ENCODE data around the gene EMC9. TPM values are rescaled to one million over a fixed set of nuclear protein-coding genes. Genes with fewer than 3 reads are reported as not detected.

The EMC9 gene
- total and polyA plus RNA-seq, 2 of the 8 experiments (the other 6 are each of a cell fraction or from before 2014, with no cell fraction given): 38.4 to 47.2 TPM

DNA sequence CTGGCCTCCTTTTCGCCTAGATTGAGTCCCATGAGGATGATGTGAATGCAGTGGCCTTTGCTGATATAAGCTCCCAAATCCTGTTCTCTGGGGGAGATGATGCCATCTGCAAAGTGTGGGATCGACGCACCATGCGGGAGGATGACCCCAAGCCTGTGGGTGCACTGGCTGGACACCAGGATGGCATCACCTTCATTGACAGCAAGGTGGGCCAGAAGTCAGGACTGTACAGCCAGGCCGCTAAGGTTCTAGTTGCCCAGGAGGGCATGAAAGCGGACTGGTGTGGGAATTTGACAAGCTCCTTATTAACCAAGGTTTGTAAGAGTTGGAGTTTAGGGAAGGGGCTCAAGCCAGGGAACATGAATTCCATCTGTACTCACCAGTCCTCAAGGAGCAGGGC is 21.7 kb downstream of the EMC9 start:
- WGBS, 2 experiments (ENCODE audit: extremely low coverage in 1 of 2, insufficient coverage in 1 of 2, insufficient read length in 1 of 2, insufficient replicate concordance in 2 of 2, low coverage in 1 of 2, low lambda C conversion rate in 2 of 2, missing lambda C conversion rate in 1 of 2): 100% methylated on average over 6 of the region's 6 CpGs; no CpG with 5 or more reads in 1 of the 2 experiments
- no peak overlapping the region for H2AK5ac ChIP-seq (ENCODE audit: low read depth, low read length)
- no peak overlapping the region for H3K27ac ChIP-seq (ENCODE audit: low read depth, low read length)
- H4K8ac ChIP-seq (ENCODE audit: extremely low read depth, insufficient read depth, low read length): no peak overlapping the region
- DNase-seq (ENCODE audit: low read depth in 1 of 2, low spot score in 2 of 2) (no peak), FAIRE-seq (no peak)
- peaks cover 0 to 3% of the 10 kb centered on the region in 2 experiments for H4K20me1 ChIP-seq (replicated peaks in 1 of 2; ENCODE audit: control insufficient read depth in 1 of 2, insufficient read depth in 2 of 2, low read length in 2 of 2)
- no peak overlapping the region for H3K4ac ChIP-seq (replicated peaks; ENCODE audit: insufficient read length, low read depth, low read length)
- H3K4me2 ChIP-seq (ENCODE audit: insufficient read depth in 1 of 2, low read depth in 2 of 2, low read length in 2 of 2): no peak overlapping the region
- peaks cover 14 to 43% (median 34%) of the 10 kb centered on the region in 4 experiments for H3K36me3 ChIP-seq (ENCODE audit: control insufficient read depth in 2 of 4, insufficient read depth in 4 of 4, low read length in 3 of 4)
- no peak overlapping the region for H3K56ac ChIP-seq (replicated peaks; ENCODE audit: insufficient read length, low read depth, low read length)
- H3K79me1 ChIP-seq (ENCODE audit: low read depth, low read length): peaks cover 5% of the 10 kb centered on the region; the same call in 1 of the 2 replicates
- no peak overlapping the region for H3K23ac ChIP-seq (ENCODE audit: insufficient read length)
- no peak overlapping the region for H2BK12ac ChIP-seq (ENCODE audit: low read depth, low read length)
- H2AFZ ChIP-seq (ENCODE audit: low read length): no peak overlapping the region
- H2BK5ac ChIP-seq (ENCODE audit: low read depth, low read length): no peak overlapping the region
- H3K4me1 ChIP-seq (replicated peaks in 1 of 4; ENCODE audit: control insufficient read depth in 3 of 4, insufficient read depth in 4 of 4, low read length in 3 of 4): peaks cover 0 to 4% (median 2%) of the 10 kb centered on the region in 4 experiments; a peak in 5 of 7 replicates
- no peak overlapping the region for H3K14ac ChIP-seq (ENCODE audit: insufficient read length)
- peaks cover 0 to 10% of the 10 kb centered on the region in 2 experiments; a peak in 2 of 4 replicates for H3K79me2 ChIP-seq (ENCODE audit: control insufficient read depth in 1 of 2, insufficient read depth in 2 of 2, low read length in 2 of 2)
- peaks cover 3% of the 10 kb centered on the region; the same call in 1 of the 2 replicates for H3K23me2 ChIP-seq (ENCODE audit: low read depth, low read length)
- no peak overlapping the region for H2BK120ac ChIP-seq (replicated peaks; ENCODE audit: low read depth, low read length)
- no peak overlapping the region for H3K9ac ChIP-seq (replicated peaks in 1 of 4; ENCODE audit: extremely low read depth in 1 of 4, low read depth in 3 of 4, low read length in 3 of 4)
- H3K4me3 ChIP-seq (ENCODE audit: extremely low read depth in 1 of 4, insufficient read depth in 2 of 4, low read depth in 3 of 4, low read length in 4 of 4): no peak overlapping the region
- H3K9me3 ChIP-seq (ENCODE audit: insufficient read depth in 2 of 2, low read depth in 1 of 2, low read length in 1 of 2): no peaks in the 10 kb centered on the region
- H2BK15ac ChIP-seq (ENCODE audit: low read length): no peak overlapping the region
- CTCF ChIA-PET (ENCODE audit: partially characterized antibody): interaction anchor here (0.9 kb wide), 1 partner anchor 35 kb away, joined by 3 read pairs; no protein-coding TSS in a partner anchor
- H2BK20ac ChIP-seq (ENCODE audit: low read length): no peak overlapping the region
- no peak overlapping the region for H4K91ac ChIP-seq (replicated peaks; ENCODE audit: insufficient read length, low read length)
- POLR2A ChIA-PET (ENCODE audit: partially characterized antibody): interaction anchor here (1.3 to 7.1 kb wide), 4 partner anchors 16 to 60 kb away, joined by 3 to 125 read pairs (median 106); partner anchors contain the start of genes EMC9, PCK2 and PSME1
- no peak overlapping the region for H4K5ac ChIP-seq (ENCODE audit: insufficient read length, low read depth, low read length)
- no peak overlapping the region for H3K18ac ChIP-seq (ENCODE audit: extremely low read depth, low read length)
- no peaks in the 10 kb centered on the region for H3K27me3 ChIP-seq (replicated peaks in 1 of 4; ENCODE audit: control insufficient read depth in 3 of 4, extremely low read depth in 1 of 4, insufficient read depth in 3 of 4, low read length in 3 of 4)
- TF ChIP-seq TAF1 (IDR thresholded peaks at IDR 0.05; ENCODE audit: low read depth, low read length): no peak
- TF ChIP-seq SP4 (IDR thresholded peaks at IDR 0.05; ENCODE audit: low read length): no peak
- no peak for TF ChIP-seq TAF7 (optimal IDR thresholded peaks at IDR 0.05; ENCODE audit: borderline replicate concordance, low read depth, low read length)
- no peak for TF ChIP-seq HDAC6 (IDR thresholded peaks at IDR 0.05; ENCODE audit: low read depth, low read length)
- TF ChIP-seq MAFK (IDR thresholded peaks at IDR 0.05; ENCODE audit: low read depth, low read length): no peak
- TF ChIP-seq, protein P1, sequence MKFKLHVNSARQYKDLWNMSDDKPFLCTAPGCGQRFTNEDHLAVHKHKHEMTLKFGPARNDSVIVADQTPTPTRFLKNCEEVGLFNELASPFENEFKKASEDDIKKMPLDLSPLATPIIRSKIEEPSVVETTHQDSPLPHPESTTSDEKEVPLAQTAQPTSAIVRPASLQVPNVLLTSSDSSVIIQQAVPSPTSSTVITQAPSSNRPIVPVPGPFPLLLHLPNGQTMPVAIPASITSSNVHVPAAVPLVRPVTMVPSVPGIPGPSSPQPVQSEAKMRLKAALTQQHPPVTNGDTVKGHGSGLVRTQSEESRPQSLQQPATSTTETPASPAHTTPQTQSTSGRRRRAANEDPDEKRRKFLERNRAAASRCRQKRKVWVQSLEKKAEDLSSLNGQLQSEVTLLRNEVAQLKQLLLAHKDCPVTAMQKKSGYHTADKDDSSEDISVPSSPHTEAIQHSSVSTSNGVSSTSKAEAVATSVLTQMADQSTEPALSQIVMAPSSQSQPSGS (IDR thresholded peaks at IDR 0.05; ENCODE audit: low read length): no peak
- no peak for TF ChIP-seq KDM4A (IDR thresholded peaks at IDR 0.05; ENCODE audit: low read depth, low read length, severe bottlenecking)
- no peak for TF ChIP-seq ASH2L (IDR thresholded peaks at IDR 0.05; ENCODE audit: low read length)
- TF ChIP-seq JUN (IDR thresholded peaks at IDR 0.05; ENCODE audit: low read depth, low read length): no peak
- TF ChIP-seq CTBP2 (IDR thresholded peaks at IDR 0.05; ENCODE audit: borderline replicate concordance, insufficient read depth, insufficient read length, low read length): no peak
- TF ChIP-seq JUND (IDR thresholded peaks at IDR 0.05; ENCODE audit: low read length): no peak
- TF ChIP-seq KDM5A (IDR thresholded peaks at IDR 0.05; ENCODE audit: low read length): no peak
- no peak for TF ChIP-seq SUZ12 (IDR thresholded peaks at IDR 0.05; ENCODE audit: low read length)

Measured in H1 (cell line).